22Rv1 (cell line): ENCODE results near the gene PDLIM3.
"Not testable (repeated sequence)": the region's sequence is repeated elsewhere in the genome, so short reads cannot be mapped to it uniquely, and the experiment has no call there.

Experiments
- H3K27ac ChIP-seq: fragments of 450-650 bp; 2 replicates; pipeline ENCODE4 v1.5.1; 2017
- ZFX ChIP-seq: fragments of 450-650 bp; IDR thresholded peaks from 2 replicates; pipeline ENCODE4 v1.6.1; 2017; ENCODE audit warnings: antibody characterized with exemption, borderline replicate concordance
- TF ChIP-seq, protein P1 (sequence below): fragments of 450-650 bp; IDR thresholded peaks from 2 replicates; pipeline ENCODE4 v1.5.1; 2017; ENCODE audit warnings: mild to moderate bottlenecking

PDLIM3 gene

DNA sequence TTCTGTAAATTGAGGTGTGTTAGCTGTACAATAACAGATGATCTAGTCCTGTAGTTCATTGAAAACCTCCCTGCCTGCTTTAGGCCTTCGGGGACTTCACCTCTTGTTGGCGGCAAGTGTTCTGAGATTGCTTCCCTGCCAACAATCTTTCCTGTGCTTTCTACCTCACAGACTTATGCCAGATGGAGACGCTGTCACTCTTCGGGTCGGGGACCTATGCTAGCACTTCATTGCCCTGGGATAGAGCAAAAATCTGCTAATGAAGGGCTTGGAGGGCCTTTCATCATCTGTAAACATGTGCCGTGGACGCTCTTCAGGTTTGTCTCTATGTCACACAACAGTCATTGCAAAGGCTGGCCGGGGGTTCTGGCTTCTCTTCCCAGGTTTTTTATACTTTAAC lies 4.7 kb upstream of the PDLIM3 start:
- H3K27ac ChIP-seq, result no peak overlapping the region
- TF ChIP-seq, protein P1, sequence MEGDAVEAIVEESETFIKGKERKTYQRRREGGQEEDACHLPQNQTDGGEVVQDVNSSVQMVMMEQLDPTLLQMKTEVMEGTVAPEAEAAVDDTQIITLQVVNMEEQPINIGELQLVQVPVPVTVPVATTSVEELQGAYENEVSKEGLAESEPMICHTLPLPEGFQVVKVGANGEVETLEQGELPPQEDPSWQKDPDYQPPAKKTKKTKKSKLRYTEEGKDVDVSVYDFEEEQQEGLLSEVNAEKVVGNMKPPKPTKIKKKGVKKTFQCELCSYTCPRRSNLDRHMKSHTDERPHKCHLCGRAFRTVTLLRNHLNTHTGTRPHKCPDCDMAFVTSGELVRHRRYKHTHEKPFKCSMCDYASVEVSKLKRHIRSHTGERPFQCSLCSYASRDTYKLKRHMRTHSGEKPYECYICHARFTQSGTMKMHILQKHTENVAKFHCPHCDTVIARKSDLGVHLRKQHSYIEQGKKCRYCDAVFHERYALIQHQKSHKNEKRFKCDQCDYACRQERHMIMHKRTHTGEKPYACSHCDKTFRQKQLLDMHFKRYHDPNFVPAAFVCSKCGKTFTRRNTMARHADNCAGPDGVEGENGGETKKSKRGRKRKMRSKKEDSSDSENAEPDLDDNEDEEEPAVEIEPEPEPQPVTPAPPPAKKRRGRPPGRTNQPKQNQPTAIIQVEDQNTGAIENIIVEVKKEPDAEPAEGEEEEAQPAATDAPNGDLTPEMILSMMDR, result no peak
- TF ChIP-seq ZFX, result no peak

DNA sequence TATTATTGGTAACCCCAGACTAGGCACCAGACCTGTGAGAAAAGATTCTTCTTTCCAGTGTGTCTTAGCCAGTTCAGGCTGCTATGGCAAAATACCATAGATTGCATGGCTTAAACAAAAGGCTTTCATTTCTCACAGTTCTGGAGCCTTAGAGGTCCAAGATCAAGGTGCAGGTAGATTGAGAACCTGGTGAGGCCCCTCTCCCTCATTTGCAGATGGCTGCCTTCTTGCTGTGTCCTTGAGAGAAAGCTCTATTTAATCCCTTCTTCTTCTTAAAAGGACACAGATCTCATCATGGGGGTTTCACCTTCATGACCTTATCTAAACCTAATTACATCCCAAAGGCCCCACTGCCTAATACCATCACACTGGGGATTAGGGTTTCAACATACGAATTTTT lies 3.5 kb upstream of the PDLIM3 start:
- TF ChIP-seq, protein P1, result no peak

GRCh38 chr4:185536411-185536709 lies 1.1 kb upstream of the PDLIM3 start:
- TF ChIP-seq ZFX, result no peak
- TF ChIP-seq, protein P1, result no peak

More for the DNA sequence above, 3.5 kb upstream of the PDLIM3 start:
- no peak overlapping the region for H3K27ac ChIP-seq

DNA sequence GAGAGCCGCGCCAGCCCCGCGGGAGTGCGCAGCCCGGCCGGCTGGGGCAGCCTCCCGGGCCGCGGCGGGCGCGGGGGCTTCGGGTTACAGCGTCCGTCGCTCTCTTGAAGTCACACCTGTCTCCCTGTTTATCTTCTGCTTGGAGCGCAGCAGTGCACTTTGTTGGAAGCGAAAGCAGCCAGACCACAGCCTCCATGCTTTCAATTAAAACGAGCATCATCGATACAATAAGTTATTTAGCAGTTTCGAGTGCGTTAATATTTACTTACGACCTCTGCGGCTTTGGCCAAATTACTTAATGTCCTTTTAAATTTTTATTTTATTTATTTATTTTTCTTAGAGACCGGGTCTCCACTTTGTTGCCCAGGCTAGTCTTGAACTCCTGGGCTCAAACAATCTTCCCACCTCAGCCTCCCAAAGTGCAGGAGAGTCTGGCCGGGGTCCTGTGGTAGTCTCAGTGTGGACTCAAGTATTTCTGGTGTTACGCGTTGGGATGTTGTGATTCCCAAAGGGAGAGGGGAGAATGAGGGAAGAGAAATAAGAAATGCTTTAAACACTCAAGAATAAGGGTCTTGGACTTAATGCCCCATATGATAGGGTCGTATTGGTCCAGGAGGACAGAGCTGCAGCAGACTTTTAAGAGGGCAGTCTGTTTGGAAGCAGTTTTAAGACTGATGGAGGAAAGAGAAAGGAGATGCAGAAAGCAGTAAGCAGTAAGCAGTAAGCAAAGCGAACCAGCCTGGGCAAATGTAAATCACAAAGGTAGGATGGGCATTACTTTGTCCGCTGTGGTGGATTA lies 504 bp upstream of the PDLIM3 start:
- TF ChIP-seq ZFX, result no peak
- TF ChIP-seq, protein P1, result 0 out of 2 replicates have a peak, but pooled peaks have one; percentile 1
- no peak overlapping the region for H3K27ac ChIP-seq

More at GRCh38 chr4:185536411-185536709, 1.1 kb upstream of the PDLIM3 start:
- no peak overlapping the region for H3K27ac ChIP-seq

DNA sequence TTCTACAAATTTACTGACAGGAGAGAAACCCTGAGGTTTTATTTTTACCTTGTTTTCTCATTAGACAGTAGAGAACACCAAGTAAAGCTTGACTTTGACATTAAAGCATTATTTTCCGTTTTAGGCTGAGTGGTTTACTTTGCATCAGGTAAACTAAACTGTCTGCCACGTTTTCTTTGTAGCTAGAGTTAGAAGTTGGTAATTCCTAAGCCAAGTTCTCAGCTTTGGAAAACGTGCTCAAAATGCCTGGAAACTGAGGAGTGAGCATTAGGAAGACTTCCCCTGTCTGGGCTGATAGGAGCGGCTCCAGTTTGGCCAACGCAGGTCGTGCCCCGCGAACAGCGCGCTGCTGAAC lies 819 bp downstream of the PDLIM3 start:
- no peak overlapping the region for H3K27ac ChIP-seq
- TF ChIP-seq, protein P1, result no peak
- TF ChIP-seq ZFX, result no peak

DNA sequence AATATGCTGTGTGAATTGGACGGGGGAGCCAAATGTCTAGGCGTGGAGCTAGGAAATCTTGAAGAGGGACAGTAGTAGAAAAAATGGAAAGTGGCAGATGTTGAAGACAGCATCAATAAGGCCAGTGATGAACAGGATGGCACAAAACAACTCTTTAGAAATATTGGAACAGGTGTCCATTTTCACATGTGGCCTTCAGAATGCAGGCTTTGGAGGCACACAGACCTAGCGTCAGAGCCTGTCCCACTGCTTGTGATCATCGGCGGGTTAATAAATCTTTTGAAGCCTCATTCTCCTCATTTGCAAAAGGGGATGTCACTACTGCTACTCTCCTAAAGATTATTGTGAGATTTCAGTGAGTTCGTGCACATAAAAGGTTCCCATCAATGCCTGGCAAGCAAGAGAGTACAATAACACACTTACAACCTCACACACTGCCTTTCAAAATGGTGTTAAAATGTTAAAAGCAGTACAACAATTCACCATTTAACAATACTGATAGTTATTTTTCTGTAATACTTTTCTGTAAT lies 2.4 kb downstream of the PDLIM3 start:
- no peak overlapping the region for H3K27ac ChIP-seq
- TF ChIP-seq, protein P1, result no peak
- no peak for TF ChIP-seq ZFX

- H3K27ac ChIP-seq, result no peak overlapping the region
- TF ChIP-seq, protein P1, result no peak
- TF ChIP-seq ZFX, result no peak
Measured at GRCh38 chr4:185532293-185532692, 3.0 kb downstream of the PDLIM3 start.

- not testable (repeated sequence) for H3K27ac ChIP-seq
Measured at GRCh38 chr4:185531654-185532053, 3.7 kb downstream of the PDLIM3 start.
